Suprapubic skin (tissue), 4 donors: ENCODE data around the gene HOTAIR.
A peak's percentile ranks its signal among the peaks of the same experiment; 100 is the strongest.

Experiments used
- POLR2A ChIP-seq, 2 donors: fragments of 450-650 bp; IDR thresholded peaks; one replicate each; pipeline ENCODE4 v1.6.1; 2017; ENCODE audit warnings: antibody characterized with exemption in 2 of 2, mild to moderate bottlenecking in 2 of 2, moderate library complexity in 2 of 2
- POLR2AphosphoS5 ChIP-seq, 3 donors: sonication (generic); formaldehyde crosslinking; IDR thresholded peaks; one replicate each; pipeline ENCODE4 v1.6.1; 2017; ENCODE audit warnings: antibody characterized with exemption in 3 of 3
- TF ChIP-seq, protein P1 (sequence below), 2 donors: fragments of 200-600 bp in 1 of 2; fragments of 450-650 bp in 1 of 2; sonication (generic) in 1 of 2; IDR thresholded peaks; one replicate each; pipeline ENCODE4 v1.5.1; 2016 to 2019; ENCODE audit warnings: antibody characterized with exemption in 2 of 2, mild to moderate bottlenecking in 1 of 2, moderate library complexity in 1 of 2

DNA sequence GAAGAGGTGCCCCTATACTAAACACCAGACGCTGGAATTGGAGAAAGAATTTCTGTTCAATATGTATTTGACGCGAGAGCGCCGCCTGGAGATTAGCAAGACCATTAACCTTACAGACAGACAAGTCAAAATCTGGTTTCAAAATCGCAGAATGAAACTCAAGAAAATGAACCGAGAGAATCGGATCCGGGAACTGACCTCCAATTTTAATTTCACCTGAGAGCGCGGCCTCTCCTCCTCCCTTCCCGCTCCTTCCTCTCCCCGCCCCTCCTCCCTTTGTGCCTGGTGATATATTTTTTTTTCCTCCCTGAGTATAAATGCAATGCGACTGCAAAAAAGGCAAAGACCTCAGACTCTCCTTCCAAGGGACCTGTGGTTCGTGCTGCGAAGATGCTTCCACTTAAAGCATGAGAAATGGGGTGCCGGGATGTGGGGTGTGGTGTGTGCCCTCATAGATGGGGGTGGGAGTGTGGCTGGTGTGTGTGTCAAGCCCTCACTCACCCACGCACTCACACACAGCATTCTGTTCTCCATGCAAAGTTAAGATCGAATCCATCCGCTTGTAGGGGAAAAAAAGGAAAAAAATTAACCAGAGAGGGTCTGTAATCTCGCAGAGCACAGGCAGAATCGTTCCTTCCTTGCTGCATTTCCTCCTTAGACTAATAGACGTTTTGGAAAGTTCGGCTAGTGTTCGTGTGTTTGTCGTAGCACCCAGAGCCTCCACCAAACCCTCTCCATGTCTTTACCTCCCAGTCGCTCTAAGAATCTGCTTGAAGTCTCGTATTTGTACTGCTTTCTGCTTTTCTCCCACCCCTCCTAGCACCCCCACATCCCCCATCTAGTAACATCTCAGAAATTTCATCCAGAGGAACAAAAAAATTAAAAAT, 14.7 kb upstream of the HOTAIR start:
- TF ChIP-seq, protein P1, sequence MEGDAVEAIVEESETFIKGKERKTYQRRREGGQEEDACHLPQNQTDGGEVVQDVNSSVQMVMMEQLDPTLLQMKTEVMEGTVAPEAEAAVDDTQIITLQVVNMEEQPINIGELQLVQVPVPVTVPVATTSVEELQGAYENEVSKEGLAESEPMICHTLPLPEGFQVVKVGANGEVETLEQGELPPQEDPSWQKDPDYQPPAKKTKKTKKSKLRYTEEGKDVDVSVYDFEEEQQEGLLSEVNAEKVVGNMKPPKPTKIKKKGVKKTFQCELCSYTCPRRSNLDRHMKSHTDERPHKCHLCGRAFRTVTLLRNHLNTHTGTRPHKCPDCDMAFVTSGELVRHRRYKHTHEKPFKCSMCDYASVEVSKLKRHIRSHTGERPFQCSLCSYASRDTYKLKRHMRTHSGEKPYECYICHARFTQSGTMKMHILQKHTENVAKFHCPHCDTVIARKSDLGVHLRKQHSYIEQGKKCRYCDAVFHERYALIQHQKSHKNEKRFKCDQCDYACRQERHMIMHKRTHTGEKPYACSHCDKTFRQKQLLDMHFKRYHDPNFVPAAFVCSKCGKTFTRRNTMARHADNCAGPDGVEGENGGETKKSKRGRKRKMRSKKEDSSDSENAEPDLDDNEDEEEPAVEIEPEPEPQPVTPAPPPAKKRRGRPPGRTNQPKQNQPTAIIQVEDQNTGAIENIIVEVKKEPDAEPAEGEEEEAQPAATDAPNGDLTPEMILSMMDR (IDR thresholded peaks at IDR 0.05), result peak in 1 of 2 donors; percentile 27
- TF ChIP-seq POLR2A (IDR thresholded peaks at IDR 0.05) (no peak), POLR2AphosphoS5 (IDR thresholded peaks at IDR 0.05) (no peak)
